Pulmonary artery endothelial cell (primary cell): ENCODE data around the gene NDUFAF4. TPM values are rescaled to one million over a fixed set of nuclear protein-coding genes. Genes with fewer than 3 reads are reported as not detected.
"Not testable (repeated sequence)": the region's sequence is repeated elsewhere in the genome, so short reads cannot be mapped to it uniquely, and the experiment has no call there.

ENCODE experiments used
- DNase-seq: peaks from one replicate; pipeline ENCODE4 v3.0.0-alpha.2; 2011; ENCODE audit warnings: low read depth, low spot score
- total RNA-seq: library from RNA; depleted of rRNA; stranded (reverse); fragments of >200 nt; gene quantifications from 2 replicates; pipeline ENCODE4 v1.2.3, GENCODE V29; 2014

NDUFAF4 gene
- total RNA-seq, 1 donor from 2014 or later, result 8.0 TPM

DNA sequence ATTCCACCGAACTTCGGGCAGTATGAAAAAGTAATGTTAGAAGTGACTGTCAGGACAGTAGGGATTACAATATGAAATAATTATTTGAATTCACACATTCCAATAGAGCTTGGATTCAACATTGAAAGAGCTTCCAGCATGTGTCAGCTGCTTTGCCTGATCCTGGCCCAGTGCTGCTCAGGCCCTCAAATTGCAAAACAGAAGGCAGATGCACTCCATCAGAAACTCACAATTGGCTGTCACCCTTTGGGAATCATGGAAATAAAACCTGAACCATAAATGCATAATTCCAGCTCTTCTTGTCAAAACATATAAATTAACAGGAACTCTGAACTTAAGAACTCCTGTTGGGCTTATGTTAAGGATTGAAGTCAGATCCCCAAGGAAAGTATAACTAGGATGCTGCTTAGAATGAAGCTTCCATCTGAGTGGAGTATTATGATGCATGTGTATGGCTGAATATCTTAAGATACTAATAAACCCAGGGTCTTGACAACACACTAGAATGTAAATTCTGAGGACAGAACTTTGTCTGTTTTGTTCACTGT lies 1.8 kb upstream of the NDUFAF4 start:
- DNase-seq, result no peak

DNA sequence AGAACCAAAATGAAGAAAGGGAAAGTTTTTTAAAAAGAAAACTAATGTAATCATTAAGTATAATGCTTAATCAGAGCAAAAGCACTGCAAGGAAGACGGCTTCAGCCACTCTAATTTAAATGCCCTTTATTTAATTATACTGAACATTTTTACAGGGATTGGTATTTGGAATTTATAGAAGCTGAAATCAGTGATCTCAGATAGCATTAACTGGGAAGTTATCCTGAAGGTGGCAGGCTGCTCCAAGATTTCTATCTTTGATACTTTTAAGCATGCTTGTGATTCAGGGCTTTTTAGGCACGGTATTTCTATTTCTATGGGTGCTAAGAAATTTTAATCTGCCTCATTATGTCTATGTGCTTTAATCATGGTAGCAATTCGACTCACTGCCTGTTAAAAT lies 1.3 kb upstream of the NDUFAF4 start:
- no peak for DNase-seq

DNA sequence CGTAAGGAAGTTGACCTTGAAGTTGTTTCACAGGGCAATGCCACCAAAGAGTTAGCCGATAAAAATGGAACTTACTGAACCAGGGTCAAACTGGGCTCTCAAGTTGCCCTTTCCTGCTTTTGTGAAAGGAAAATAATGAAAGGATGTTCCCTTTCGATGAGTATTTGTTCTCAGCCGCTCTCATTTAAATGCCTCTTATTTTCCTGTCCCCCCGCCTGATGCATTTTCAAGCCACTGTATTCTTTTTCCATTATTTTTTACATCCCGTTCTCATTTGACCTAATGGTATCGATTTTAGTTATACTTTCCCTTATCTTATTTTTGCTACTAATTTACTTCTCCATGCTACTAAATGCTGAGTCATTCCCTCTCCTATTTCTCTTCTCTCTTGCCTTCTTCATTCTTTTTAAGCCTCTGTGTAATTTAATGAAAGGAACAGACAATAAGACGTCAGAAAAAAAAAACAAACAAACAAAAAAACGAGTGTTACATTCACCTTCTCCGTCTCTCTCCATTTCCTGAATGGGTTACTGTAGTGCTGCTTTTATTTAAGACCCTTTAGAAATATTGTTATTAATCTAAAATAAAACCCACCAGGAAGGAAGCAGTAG lies 655 bp upstream of the NDUFAF4 start:
- DNase-seq, result no peak

DNA sequence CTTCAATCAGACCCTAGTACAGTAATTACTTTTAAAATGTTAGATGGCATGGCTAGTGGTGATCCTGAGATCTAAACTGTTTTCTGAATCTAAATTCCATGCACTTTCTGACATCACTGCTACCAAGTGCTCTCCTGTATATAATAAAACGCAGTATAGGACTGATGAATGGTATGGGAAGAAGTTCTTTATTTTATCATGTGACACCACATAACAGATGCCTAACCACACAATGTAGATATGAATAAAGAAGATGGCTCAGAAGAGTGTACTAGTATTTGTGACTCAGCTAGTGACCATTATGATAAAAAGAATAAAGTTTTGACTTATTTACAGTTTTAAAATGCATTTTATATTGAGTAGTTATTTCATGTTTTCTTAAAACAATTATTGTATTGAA lies 8.5 kb downstream of the NDUFAF4 start:
- no peak for DNase-seq

DNA sequence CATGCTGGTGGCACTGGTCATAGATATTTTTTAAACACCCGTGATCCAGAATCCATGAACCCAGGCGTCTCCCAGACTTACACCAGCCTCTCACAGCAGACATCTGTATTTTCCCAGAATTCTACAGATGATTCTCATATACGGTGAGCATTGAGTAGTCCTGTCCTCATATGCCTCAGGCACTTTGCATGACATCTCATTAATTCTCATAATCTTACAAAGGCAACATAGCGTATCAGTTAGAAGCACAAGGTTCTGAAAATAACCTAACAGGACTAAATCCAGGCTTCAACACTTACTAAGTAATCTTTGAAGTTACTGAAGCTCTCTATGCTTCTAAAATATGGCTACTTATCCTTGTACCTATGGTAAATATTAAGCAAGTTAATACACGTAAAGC lies 8.9 kb downstream of the NDUFAF4 start:
- DNase-seq, result no peak

DNA sequence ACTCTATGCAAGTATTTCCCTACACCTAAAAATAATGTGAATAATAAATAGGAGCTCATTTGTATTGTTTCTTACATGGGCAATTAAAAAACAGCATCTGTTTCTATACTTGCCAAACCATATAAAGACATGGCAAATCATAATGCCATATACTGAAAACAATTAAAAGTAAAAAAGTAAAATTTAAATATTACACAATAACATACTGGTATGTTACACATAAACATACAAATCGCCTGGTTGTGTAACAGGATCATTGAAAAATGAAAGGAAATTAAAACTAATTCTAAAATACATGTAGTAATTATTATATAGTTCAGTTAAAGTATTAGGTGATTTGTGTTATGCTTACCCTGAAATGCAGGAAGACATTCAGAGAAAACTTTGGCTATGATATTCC lies 11.2 kb downstream of the NDUFAF4 start:
- no peak for DNase-seq

DNA sequence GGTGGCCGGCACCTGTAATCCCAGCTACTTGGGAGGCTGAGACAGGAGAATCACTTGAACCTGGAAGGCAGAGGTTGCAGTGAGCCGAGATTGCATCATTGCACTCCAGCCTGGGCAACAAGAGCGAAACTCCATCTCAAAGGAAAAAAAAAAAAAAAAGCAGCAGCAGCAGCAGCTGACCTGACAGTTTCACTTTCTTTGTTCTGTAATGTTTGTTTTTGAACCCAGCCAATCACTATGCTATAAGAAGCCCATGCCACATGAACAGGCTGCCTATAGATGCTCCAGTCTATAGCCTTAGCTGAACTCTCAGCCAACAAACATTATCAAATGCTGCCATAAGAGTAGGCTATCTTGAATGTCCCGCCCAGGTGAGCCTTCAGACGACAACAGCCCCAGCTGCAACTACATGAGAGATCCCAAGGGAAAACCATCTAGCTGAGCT lies 12.5 kb downstream of the NDUFAF4 start:
- DNase-seq, result not testable (repeated sequence)

DNA sequence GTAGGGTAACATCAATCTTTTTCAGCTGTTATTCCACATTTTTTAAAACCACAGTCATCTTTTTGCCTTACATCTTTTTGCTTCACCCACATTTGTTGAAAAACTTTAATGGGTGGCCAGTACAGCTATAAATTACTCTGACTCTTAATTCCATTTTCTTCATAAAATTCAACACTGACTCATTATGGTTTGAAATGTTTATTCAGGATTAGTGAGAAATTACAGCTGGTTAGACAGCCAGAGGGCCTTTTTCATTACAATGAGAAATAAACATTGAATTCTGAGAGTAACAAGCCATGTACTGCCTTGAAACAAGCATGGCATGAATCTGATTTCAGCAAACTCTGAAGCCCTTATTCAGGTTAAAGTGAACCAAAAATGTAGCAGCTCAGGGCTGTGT lies 19.5 kb downstream of the NDUFAF4 start:
- no peak for DNase-seq

DNA sequence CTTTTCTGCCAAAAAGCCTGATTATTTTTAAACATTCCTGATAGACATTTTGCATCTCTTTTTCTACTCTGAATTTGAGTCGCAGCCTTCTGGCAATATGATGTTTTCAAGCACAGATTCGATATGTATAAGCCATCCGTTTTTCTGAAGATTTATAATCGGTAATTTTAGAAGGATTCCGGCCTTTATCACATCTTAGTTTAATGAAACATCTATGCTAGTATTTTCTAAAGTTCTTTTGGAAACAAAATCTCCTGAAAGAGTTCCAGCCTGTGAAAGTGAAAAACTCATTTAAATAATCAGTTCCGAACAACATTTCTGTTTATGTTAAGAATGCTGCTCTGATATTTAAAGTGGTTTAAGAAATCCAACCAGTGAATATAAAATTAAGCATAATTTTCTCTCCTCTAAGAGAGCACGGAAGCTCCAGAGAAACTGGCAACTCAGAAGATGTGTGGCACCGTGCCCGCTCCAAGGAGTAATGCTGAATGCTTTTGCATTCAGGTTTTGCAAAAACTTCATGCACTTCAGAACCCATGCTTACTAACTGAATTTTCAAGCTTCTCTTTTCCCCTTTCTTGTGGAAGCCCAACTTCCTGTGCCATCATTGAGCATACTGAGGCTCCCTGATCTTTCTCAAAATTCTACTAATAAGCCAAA lies 20.7 kb downstream of the NDUFAF4 start:
- DNase-seq, result no peak

DNA sequence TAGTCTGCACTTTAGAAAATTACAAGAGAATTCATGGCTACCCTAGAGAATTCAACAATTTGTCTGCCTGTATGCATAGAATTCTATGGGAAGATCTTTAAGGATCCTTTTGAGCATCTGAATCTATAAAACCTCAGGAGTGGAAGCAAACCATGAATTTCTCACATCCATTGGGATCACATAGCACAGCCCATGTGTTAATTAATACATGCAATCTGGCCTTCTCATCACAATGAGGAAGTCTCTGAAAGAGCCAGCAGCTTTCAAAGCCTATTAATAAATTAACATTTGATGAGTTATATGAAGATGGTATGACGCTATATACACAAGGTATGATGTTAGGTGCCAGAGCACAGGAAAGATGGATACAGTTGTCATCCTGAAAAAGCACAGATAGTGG lies 24.7 kb downstream of the NDUFAF4 start:
- no peak for DNase-seq

DNA sequence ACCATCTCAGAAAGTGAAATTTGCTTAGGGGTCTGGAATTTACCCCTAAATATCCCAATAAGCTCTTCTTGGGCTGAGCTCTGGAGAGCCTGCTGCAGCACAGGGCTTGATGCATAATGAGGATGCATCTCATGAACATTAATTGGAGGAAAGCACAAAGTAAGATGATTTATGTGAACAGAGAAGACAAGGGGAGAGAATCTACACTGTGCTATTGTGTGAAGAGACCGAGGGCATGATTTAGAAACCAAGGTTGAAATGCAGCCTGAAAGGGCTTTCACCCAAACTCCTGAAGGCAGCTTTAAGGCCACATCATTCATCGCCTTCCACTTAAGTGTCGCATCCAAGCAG lies 32.7 kb downstream of the NDUFAF4 start:
- DNase-seq, result no peak

DNA sequence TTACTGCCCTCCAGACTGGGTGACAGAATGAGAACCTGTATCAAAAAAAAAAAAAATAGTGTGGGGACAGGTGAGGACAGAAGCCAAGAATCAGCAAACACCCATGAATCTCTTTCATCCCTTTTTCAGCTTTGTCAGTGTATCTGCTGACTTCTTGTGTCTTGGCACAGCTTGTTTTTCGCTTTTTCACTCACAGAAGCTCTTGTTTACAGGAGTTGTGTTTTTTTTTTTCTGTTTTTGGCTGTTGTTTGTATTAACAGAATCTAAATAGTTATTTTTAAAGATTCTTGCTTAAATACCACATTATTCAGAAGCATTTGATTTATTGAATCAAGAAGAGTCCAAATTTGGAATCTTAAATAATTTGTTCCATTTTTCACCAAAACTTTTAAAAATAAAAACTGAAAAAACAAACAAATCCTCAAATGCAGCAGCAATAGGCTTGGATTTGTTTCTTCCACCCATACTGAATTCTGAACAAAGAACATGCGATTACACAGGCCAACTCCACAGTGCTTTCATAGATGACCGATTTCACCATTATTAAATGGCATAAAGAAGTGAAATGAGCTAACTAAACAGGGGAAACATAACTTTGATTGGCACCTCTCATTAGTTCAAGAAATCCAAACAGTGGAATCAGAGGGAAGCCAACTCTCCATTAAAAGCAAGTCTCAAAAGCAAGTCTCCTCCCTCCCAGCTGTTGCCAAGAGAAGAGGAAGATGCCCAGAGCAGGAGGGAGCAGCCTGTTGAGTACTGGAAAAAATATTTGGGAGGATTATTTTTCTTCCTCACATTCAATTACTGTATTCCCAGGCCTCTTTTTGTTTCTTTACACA lies 33.3 kb downstream of the NDUFAF4 start:
- DNase-seq, result no peak

DNA sequence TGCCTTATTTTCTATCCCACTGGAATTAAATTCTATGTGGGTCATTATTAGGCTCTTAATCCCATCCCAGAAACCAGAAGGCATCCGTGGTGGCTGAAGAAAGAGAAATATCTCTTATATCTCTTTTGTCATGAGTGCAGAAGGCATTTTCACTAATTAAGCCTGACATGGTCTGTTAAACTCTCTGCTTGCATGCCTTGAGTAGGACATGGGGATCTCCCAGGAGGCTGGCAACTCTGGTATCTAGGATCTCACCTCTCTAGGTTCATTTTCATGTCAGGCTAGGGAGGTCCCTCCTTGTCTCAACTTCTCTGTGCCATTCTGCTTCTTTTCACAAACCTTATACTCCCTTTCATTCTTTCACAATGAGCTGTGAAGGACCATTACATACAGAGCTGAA lies 35.1 kb downstream of the NDUFAF4 start:
- DNase-seq, result no peak

DNA sequence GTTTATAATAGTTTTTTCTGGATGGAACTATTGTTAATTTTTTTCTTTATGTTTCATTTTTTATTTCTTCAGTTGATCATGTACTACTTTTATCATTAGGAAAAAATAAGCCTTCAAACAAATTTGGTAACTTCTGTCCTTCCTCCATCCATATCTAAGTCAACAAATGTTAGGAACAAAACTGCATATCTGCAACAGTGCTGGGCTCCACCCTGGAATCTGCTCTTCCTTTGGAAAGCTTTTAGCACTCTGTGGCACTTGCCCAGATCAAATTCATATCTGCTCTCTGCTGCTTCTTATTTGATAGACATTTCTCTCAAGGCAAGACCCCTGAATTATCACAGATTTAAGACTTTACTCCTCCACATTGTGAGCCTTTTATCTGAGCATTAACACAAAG lies 36.1 kb downstream of the NDUFAF4 start:
- no peak for DNase-seq

DNA sequence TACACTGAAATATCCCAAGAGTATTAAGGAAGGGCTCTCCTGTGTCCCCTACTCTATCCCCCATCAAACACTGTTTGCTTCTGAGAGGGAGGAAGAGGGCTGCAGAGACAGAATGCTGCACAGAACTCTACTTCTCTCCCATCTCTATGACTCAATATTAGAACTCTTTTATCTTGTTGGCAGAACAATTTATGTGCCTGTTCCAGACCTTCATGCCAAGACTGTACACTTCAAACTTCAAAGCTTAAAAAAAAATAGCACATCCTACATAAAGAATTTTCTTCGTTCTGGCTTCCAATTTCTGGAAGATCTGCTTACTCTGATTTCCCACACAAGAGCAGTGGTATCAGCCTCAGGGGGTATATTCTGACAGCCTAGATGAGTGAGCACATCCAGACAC lies 40.8 kb downstream of the NDUFAF4 start:
- DNase-seq, result no peak

DNA sequence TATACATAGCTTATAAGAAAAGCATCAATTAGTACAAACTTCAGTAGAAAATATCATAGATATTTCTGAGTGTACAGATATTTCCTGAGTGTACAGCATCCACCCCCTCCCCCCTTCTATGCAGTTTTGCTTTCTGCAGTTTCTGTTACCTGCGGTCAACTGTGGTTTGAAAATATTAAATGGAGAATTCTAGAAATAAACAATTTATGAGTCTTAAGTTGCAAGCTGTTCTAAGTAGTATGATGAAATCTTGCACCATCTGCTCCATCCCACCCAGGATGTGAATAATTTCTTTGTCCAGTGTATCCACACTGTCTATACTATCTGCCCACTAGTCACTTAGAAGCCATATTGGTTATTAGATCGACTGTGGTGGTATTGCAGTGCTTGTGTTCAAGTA lies 44.6 kb downstream of the NDUFAF4 start:
- no peak for DNase-seq

DNA sequence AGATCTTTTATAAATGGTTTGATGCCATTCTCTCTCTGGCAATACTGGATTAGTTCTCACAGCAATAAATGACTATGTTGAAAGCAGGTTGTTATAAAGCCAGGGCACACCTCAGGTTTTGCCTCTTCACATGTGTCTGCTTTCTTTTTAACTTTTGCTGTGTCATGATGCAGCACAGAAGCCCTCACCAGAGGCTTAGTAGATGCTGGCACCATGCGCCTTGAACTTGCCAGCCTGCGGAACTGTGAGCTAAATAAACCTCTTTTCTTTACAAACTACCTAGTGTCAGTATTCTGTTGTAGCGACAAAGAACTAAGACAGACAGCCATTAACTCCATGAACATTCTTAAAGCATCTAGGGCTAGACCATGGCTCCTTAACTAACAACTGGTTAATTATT lies 45.1 kb downstream of the NDUFAF4 start:
- no peak for DNase-seq

DNA sequence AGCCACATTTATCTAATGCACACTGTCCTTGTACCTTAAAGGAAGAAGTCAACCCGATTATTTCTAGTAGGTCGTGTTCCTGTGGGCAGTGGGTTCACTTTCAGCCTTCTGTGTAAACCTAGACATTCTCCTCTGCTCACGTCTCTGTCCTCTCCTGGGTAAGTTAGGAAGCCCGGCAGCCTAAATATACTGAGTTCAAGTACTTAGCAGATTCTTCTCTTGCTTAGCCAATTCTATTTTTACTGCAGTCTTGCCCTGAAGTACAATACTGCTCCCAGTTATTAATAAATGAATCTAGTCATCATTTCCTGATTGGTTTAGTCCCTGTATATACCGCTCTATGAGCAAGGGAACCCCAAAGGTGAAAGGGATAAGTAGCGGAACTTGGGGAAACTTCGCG lies 45.8 kb downstream of the NDUFAF4 start:
- DNase-seq, result no peak

DNA sequence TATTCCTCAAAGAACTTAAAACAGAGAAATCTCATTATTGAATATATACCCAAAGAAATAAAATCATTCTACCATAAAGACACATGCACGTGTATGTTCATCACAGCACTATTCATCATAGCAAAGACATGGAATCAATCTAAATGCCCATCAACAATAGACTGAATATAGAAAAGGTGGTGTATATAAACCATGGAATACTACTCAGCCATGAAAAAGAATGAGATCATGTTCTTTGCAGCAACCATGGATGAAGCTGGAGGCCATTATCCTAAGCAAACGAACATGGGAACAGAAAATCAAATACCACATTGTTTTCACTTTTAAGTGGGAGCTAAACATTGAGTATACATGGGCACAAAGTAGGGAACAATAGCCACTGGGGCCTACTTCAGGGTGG lies 48.1 kb downstream of the NDUFAF4 start:
- no peak for DNase-seq

DNA sequence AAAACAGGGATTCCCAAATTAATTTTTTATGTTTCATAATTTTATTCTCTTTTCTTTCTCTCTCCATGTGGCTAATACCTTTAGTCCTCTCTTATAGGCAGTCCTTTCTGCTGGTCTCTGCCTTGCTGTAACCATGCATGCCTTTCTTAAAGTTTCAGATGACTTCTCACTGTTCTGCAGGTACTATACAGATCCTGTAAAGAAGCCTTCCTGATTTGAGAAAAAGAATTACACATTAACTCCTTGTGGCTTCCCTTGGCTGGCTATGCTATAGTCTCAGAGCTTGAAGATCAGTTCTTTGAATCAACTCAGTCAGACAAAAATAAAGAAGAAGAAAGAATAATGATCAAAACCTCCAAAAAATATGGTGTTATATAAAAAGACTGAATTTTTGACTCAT lies 53.2 kb downstream of the NDUFAF4 start:
- DNase-seq, result no peak

DNA sequence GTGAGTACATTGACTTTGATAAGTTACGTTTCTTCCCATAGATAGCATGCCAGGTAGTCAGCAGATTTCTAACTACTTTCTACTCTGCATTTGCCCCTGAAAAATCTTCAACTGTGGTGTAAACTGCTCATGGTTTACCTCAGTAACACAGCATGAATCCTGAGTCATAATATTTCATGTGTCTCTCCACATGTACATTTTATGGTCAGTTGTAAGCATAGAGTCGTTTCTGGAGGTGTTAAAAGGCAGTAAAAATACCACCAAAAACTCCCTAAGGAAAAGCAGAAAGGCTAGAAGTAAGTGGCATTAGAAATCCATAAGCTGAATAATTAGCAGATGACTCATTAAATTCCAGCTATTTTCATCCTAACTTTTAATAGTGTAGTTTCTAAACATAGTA lies 56.3 kb downstream of the NDUFAF4 start:
- DNase-seq, result no peak
